WTC11 (cell line): Measurements from ENCODE around the gene THBD. TPM values are rescaled to one million over a fixed set of nuclear protein-coding genes. Genes with fewer than 3 reads are reported as not detected.

Experiments
- ATAC-seq: fragments of 200-7000 bp; cut with Tn5 transposase; 2 replicates; pipeline ENCODE4 v1.10.0; 2021; ENCODE audit warnings: mild to moderate bottlenecking, moderate library complexity
- CTCF ChIA-PET: fragments of 300-600 bp; sonication (Branson Sonifier 250); formaldehyde crosslinking; loops from one replicate; lab custom pipeline; 2021; ENCODE audit warnings: antibody characterized with exemption; lab: Charles Lee
- POLR2A ChIA-PET: fragments of 350-600 bp; sonication (Branson Sonifier 250); formaldehyde crosslinking; loops from one replicate; lab custom pipeline; 2021; ENCODE audit warnings: antibody characterized with exemption; lab: Charles Lee
- DNase-seq: peaks from one replicate; pipeline ENCODE4 v3.0.0; 2021; ENCODE audit warnings: low spot score
- H3K27ac Mint-ChIP-seq: 2 replicates; pipeline ENCODE4 v1.8.0; 2021; ENCODE audit warnings: mixed read lengths
- H3K27me3 Mint-ChIP-seq: 2 replicates; pipeline ENCODE4 v1.8.0; 2021; ENCODE audit warnings: low read depth, mild to moderate bottlenecking, moderate library complexity, mixed read lengths
- H3K36me3 Mint-ChIP-seq: 2 replicates; pipeline ENCODE4 v1.8.0; 2021; ENCODE audit warnings: mixed read lengths
- H3K4me1 Mint-ChIP-seq: 2 replicates; pipeline ENCODE4 v1.8.0; 2022; ENCODE audit warnings: mixed read lengths
- H3K4me3 Mint-ChIP-seq: 2 replicates; pipeline ENCODE4 v1.8.0; 2021; ENCODE audit warnings: mild to moderate bottlenecking, moderate library complexity, mixed read lengths
- H3K9me3 Mint-ChIP-seq: 2 replicates; pipeline ENCODE4 v1.8.0; 2021; ENCODE audit warnings: mixed read lengths
- ATF1 ChIP-seq: sonication (generic); formaldehyde crosslinking; IDR thresholded peaks from 2 replicates; pipeline ENCODE4 v1.8.1; 2023; ENCODE audit warnings: mild to moderate bottlenecking, moderate library complexity, missing genetic modification reagents
- FOXP1 ChIP-seq: sonication (generic); formaldehyde crosslinking; IDR thresholded peaks from 2 replicates; pipeline ENCODE4 v1.8.0; 2022; ENCODE audit warnings: missing genetic modification reagents, mild to moderate bottlenecking, moderate library complexity, borderline replicate concordance
- JAZF1 ChIP-seq: fragments of 250-450 bp; sonication (Bioruptor Pico); IDR thresholded peaks from 2 replicates; pipeline ENCODE4 v1.9.0; 2021; ENCODE audit warnings: moderate library complexity, mild to moderate bottlenecking, inconsistent platforms
- KAT7 ChIP-seq: sonication (generic); formaldehyde crosslinking; IDR thresholded peaks from 2 replicates; pipeline ENCODE4 v1.8.1; 2023; ENCODE audit warnings: missing genetic modification reagents, mild to moderate bottlenecking, borderline replicate concordance
- NFATC4 ChIP-seq: fragments of 250-450 bp; sonication (Bioruptor Pico); IDR thresholded peaks from 2 replicates; pipeline ENCODE4 v1.9.0; 2021; ENCODE audit warnings: mild to moderate bottlenecking
- TP53 ChIP-seq: sonication (generic); formaldehyde crosslinking; IDR thresholded peaks from 2 replicates; pipeline ENCODE4 v1.8.1; 2023; ENCODE audit warnings: mild to moderate bottlenecking, missing genetic modification reagents
- ZBTB21 ChIP-seq: sonication (generic); formaldehyde crosslinking; IDR thresholded peaks from 2 replicates; pipeline ENCODE4 v1.8.1; 2023; ENCODE audit warnings: mild to moderate bottlenecking, missing genetic modification reagents, borderline replicate concordance
- ZNF138 ChIP-seq: sonication (generic); formaldehyde crosslinking; conservative IDR thresholded peaks from 2 replicates; pipeline ENCODE4 v1.8.1; 2022; ENCODE audit warnings: mild to moderate bottlenecking, moderate library complexity, missing genetic modification reagents
- ZNF416 ChIP-seq: fragments of 250-450 bp; sonication (Bioruptor Pico); IDR thresholded peaks from 2 replicates; pipeline ENCODE4 v1.9.0; 2021; ENCODE audit warnings: mild to moderate bottlenecking, inconsistent platforms
- total RNA-seq: library from RNA; stranded (reverse); gene quantifications from 3 replicates; pipeline ENCODE4 v1.2.3, GENCODE V29; 2021
- TF ChIP-seq, protein P1 (sequence below): fragments of 250-450 bp; sonication (Bioruptor Pico); IDR thresholded peaks from 2 replicates; pipeline ENCODE4 v1.9.0; 2021; ENCODE audit warnings: mild to moderate bottlenecking
- TF ChIP-seq, protein P2 (sequence below): sonication (generic); formaldehyde crosslinking; IDR thresholded peaks from 2 replicates; pipeline ENCODE4 v1.8.0; 2022; ENCODE audit warnings: mild to moderate bottlenecking, missing genetic modification reagents
- TF ChIP-seq, protein P3 (sequence below): sonication (generic); formaldehyde crosslinking; IDR thresholded peaks from 2 replicates; pipeline ENCODE4 v1.8.1; 2023; ENCODE audit warnings: mild to moderate bottlenecking, missing genetic modification reagents
- TF ChIP-seq, protein P4 (sequence below): sonication (generic); formaldehyde crosslinking; IDR thresholded peaks from 2 replicates; pipeline ENCODE4 v1.8.1; 2023; ENCODE audit warnings: mild to moderate bottlenecking, missing genetic modification reagents, moderate library complexity
- TF ChIP-seq, protein P5 (sequence below): sonication (generic); formaldehyde crosslinking; IDR thresholded peaks from 2 replicates; pipeline ENCODE4 v1.8.1; 2023; ENCODE audit warnings: mild to moderate bottlenecking, missing genetic modification reagents, borderline replicate concordance
- TF ChIP-seq, protein P6 (sequence below): sonication (generic); formaldehyde crosslinking; IDR thresholded peaks from 2 replicates; pipeline ENCODE4 v1.8.1; 2022; ENCODE audit warnings: low read depth, mild to moderate bottlenecking, moderate library complexity, missing genetic modification reagents, borderline replicate concordance
- TF ChIP-seq, protein P7 (sequence below): sonication (generic); formaldehyde crosslinking; IDR thresholded peaks from 2 replicates; pipeline ENCODE4 v1.8.1; 2023; ENCODE audit warnings: mild to moderate bottlenecking, moderate library complexity, missing genetic modification reagents

THBD gene
- total RNA-seq, 1 experiment from 2014 or later: 1.0 TPM

DNA sequence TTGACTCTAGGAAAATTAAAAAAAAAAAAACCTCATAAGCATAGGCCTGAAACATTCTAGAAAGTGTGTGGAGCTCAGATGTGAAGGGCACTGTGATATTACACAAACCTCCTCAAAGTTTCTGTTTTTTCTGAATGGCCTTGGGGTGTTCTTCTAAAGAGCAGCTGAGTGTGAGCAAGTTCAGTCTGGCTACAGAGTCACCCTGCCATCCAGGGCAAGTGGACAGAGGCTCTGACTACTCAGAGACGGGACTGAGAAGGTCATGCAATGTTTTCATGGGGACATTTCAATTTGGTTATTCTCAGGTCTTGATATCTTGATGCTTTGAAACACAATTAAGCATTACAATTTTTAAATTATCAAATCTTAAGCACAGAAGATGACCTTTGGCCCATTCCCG lies 51.0 kb downstream of the THBD start (continued):
- TF ChIP-seq, protein P1, sequence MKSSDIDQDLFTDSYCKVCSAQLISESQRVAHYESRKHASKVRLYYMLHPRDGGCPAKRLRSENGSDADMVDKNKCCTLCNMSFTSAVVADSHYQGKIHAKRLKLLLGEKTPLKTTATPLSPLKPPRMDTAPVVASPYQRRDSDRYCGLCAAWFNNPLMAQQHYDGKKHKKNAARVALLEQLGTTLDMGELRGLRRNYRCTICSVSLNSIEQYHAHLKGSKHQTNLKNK: no peak
- TF ChIP-seq, protein P2, sequence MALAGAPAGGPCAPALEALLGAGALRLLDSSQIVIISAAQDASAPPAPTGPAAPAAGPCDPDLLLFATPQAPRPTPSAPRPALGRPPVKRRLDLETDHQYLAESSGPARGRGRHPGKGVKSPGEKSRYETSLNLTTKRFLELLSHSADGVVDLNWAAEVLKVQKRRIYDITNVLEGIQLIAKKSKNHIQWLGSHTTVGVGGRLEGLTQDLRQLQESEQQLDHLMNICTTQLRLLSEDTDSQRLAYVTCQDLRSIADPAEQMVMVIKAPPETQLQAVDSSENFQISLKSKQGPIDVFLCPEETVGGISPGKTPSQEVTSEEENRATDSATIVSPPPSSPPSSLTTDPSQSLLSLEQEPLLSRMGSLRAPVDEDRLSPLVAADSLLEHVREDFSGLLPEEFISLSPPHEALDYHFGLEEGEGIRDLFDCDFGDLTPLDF (CRISPR knock-in tag): no peak
- TF ChIP-seq ATF1 (CRISPR knock-in tag): no peak
- TF ChIP-seq, protein P3, sequence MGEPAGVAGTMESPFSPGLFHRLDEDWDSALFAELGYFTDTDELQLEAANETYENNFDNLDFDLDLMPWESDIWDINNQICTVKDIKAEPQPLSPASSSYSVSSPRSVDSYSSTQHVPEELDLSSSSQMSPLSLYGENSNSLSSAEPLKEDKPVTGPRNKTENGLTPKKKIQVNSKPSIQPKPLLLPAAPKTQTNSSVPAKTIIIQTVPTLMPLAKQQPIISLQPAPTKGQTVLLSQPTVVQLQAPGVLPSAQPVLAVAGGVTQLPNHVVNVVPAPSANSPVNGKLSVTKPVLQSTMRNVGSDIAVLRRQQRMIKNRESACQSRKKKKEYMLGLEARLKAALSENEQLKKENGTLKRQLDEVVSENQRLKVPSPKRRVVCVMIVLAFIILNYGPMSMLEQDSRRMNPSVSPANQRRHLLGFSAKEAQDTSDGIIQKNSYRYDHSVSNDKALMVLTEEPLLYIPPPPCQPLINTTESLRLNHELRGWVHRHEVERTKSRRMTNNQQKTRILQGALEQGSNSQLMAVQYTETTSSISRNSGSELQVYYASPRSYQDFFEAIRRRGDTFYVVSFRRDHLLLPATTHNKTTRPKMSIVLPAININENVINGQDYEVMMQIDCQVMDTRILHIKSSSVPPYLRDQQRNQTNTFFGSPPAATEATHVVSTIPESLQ (CRISPR knock-in tag): no peak
- TF ChIP-seq, protein P4, sequence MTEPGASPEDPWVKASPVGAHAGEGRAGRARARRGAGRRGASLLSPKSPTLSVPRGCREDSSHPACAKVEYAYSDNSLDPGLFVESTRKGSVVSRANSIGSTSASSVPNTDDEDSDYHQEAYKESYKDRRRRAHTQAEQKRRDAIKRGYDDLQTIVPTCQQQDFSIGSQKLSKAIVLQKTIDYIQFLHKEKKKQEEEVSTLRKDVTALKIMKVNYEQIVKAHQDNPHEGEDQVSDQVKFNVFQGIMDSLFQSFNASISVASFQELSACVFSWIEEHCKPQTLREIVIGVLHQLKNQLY (CRISPR knock-in tag): no peak
- TF ChIP-seq ZBTB21 (CRISPR knock-in tag): no peak
- no peak for TF ChIP-seq ZNF416
- no peak for TF ChIP-seq KAT7 (CRISPR knock-in tag)
- TF ChIP-seq JAZF1 (CRISPR knock-in tag): no peak
- TF ChIP-seq, protein P5, sequence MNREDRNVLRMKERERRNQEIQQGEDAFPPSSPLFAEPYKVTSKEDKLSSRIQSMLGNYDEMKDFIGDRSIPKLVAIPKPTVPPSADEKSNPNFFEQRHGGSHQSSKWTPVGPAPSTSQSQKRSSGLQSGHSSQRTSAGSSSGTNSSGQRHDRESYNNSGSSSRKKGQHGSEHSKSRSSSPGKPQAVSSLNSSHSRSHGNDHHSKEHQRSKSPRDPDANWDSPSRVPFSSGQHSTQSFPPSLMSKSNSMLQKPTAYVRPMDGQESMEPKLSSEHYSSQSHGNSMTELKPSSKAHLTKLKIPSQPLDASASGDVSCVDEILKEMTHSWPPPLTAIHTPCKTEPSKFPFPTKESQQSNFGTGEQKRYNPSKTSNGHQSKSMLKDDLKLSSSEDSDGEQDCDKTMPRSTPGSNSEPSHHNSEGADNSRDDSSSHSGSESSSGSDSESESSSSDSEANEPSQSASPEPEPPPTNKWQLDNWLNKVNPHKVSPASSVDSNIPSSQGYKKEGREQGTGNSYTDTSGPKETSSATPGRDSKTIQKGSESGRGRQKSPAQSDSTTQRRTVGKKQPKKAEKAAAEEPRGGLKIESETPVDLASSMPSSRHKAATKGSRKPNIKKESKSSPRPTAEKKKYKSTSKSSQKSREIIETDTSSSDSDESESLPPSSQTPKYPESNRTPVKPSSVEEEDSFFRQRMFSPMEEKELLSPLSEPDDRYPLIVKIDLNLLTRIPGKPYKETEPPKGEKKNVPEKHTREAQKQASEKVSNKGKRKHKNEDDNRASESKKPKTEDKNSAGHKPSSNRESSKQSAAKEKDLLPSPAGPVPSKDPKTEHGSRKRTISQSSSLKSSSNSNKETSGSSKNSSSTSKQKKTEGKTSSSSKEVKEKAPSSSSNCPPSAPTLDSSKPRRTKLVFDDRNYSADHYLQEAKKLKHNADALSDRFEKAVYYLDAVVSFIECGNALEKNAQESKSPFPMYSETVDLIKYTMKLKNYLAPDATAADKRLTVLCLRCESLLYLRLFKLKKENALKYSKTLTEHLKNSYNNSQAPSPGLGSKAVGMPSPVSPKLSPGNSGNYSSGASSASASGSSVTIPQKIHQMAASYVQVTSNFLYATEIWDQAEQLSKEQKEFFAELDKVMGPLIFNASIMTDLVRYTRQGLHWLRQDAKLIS (CRISPR knock-in tag): no peak
- TF ChIP-seq TP53 (CRISPR knock-in tag): no peak

DNA sequence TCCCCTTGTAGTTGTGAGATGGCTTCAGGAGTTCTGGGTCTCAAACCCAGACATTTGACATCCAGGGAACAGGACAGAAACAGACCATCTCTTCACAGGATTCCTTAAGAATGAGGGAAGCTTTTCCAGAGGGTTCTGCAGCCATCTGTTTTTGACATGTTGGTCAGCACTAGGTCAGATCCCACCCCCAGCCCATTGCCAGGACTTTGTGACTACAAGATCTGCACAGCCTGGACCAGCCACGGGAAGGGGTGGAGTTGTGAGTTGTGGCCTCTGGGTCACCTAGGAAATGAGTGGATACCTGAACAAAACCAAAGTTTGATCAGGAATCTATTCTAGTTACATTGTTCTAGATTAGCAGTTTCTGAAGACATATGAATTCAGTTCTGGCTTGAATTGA lies 53.5 kb downstream of the THBD start:
- CTCF ChIA-PET: no interaction called here
- DNase-seq (no peak), ATAC-seq (no peak)
- H3K4me3 Mint-ChIP-seq: no peak overlapping the region
- peaks cover 25% of the 10 kb centered on the region for H3K36me3 Mint-ChIP-seq
- TF ChIP-seq NFATC4 (CRISPR knock-in tag): no peak
- no peak for TF ChIP-seq ZNF138 (CRISPR knock-in tag)
- TF ChIP-seq FOXP1 (CRISPR knock-in tag): no peak
- TF ChIP-seq, protein P6, sequence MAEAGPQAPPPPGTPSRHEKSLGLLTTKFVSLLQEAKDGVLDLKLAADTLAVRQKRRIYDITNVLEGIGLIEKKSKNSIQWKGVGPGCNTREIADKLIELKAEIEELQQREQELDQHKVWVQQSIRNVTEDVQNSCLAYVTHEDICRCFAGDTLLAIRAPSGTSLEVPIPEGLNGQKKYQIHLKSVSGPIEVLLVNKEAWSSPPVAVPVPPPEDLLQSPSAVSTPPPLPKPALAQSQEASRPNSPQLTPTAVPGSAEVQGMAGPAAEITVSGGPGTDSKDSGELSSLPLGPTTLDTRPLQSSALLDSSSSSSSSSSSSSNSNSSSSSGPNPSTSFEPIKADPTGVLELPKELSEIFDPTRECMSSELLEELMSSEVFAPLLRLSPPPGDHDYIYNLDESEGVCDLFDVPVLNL (CRISPR knock-in tag): no peak
- TF ChIP-seq, protein P7, sequence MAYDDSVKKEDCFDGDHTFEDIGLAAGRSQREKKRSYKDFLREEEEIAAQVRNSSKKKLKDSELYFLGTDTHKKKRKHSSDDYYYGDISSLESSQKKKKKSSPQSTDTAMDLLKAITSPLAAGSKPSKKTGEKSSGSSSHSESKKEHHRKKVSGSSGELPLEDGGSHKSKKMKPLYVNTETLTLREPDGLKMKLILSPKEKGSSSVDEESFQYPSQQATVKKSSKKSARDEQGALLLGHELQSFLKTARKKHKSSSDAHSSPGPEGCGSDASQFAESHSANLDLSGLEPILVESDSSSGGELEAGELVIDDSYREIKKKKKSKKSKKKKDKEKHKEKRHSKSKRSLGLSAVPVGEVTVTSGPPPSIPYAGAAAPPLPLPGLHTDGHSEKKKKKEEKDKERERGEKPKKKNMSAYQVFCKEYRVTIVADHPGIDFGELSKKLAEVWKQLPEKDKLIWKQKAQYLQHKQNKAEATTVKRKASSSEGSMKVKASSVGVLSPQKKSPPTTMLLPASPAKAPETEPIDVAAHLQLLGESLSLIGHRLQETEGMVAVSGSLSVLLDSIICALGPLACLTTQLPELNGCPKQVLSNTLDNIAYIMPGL (CRISPR knock-in tag): no peak
- no peaks in the 10 kb centered on the region for H3K4me1 Mint-ChIP-seq
- POLR2A ChIA-PET: no interaction called here
- H3K27ac Mint-ChIP-seq: no peak overlapping the region
- peaks cover 11% of the 10 kb centered on the region for H3K27me3 Mint-ChIP-seq
- H3K9me3 Mint-ChIP-seq: peaks cover 34% of the 10 kb centered on the region

Other genes with a start within 250 kb of the THBD start
- gene SSTR4, start 14.4 kb downstream of the THBD start, total RNA-seq: not detected in 3 replicates
- 0.05 to 0.21 TPM (median 0.09 TPM) in 3 replicates for gene CD93, start 36.7 kb upstream of the THBD start, total RNA-seq